ENCODE measurements around the gene WIPF2.

DNA sequence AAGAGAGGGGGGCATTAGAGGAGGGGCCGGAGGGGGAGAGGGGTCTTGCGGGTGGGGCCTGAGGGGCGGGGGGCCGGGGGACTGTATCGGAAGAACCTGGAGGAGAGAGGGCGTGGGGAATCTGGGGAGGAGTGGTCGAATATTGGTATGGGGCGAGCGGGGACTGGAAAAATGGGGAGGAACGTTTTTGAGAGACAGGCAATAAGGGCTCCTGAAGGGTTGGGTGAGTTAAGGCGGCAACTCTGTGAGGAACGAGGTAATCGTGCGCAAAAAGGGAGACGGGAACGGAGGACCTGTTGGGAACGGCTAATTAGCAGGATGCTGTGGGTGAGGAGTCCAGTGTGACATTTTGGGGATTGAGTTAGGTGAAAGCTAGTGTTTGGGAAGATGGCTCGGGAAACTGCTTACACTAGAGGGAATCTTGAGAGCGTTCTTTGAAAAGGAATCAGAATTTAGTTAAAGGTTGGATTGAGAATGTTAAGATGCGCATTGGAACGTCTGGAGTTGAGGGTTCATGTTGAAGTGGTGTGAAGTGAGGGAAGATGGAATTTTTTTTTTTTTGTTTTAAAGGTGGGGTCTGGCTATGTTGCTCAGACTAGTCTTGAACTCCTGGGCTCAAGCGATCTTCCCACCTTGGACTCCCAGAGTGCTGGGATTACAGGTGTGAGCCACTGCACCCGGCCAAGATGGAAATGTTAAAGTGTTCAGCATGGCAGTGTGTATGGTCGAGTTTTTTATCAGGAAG, 662 bp downstream of the WIPF2 start:
- TF ChIP-seq POLR2AphosphoS5 (IDR thresholded peaks at IDR 0.05; ENCODE audit: low read depth, low read length) (no peak), JUND (IDR thresholded peaks at IDR 0.05) (no peak), POLR2A (IDR thresholded peaks at IDR 0.05; ENCODE audit: borderline replicate concordance, extremely low read depth, insufficient read depth, insufficient read length) (no peak), SP1 (IDR thresholded peaks at IDR 0.05; ENCODE audit: low read depth) (no peak), CEBPB (IDR thresholded peaks at IDR 0.05; ENCODE audit: low read depth) (no peak), ZNF274 (IDR thresholded peaks at IDR 0.05; ENCODE audit: low read depth, low read length) (no peak), YY1 (IDR thresholded peaks at IDR 0.05; ENCODE audit: extremely low read depth, insufficient replicate concordance, low read depth, low read length) (no peak), EZH2 (IDR thresholded peaks at IDR 0.05) (no peak)
- TF ChIP-seq, protein P1, sequence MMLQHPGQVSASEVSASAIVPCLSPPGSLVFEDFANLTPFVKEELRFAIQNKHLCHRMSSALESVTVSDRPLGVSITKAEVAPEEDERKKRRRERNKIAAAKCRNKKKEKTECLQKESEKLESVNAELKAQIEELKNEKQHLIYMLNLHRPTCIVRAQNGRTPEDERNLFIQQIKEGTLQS (IDR thresholded peaks at IDR 0.05) = no peak
- TF ChIP-seq, protein P2, sequence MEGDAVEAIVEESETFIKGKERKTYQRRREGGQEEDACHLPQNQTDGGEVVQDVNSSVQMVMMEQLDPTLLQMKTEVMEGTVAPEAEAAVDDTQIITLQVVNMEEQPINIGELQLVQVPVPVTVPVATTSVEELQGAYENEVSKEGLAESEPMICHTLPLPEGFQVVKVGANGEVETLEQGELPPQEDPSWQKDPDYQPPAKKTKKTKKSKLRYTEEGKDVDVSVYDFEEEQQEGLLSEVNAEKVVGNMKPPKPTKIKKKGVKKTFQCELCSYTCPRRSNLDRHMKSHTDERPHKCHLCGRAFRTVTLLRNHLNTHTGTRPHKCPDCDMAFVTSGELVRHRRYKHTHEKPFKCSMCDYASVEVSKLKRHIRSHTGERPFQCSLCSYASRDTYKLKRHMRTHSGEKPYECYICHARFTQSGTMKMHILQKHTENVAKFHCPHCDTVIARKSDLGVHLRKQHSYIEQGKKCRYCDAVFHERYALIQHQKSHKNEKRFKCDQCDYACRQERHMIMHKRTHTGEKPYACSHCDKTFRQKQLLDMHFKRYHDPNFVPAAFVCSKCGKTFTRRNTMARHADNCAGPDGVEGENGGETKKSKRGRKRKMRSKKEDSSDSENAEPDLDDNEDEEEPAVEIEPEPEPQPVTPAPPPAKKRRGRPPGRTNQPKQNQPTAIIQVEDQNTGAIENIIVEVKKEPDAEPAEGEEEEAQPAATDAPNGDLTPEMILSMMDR (IDR thresholded peaks at IDR 0.05 in 2 of 3, conservative IDR thresholded peaks at IDR 0.05 in 1 of 3; ENCODE audit: borderline replicate concordance in 1 of 3, insufficient read depth in 1 of 3, low read depth in 2 of 3, low read length in 2 of 3) = no peak

All from HCT116 (cell line).